GM12878 (cell line): Measurements from ENCODE around the gene PIK3C3. TPM values are rescaled to one million over a fixed set of nuclear protein-coding genes. Genes with fewer than 3 reads are reported as not detected.

ENCODE experiments used
- ATAC-seq: fragments of 200-7000 bp; cut with Tn5 transposase; 3 replicates; pipeline ENCODE4 v1.9.1; 2020; ENCODE audit warnings: mild to moderate bottlenecking, moderate library complexity
- BruUV-seq: library from RNA; stranded (reverse); fragments of 400-500 nt; replicated peaks from 2 replicates; lab custom pipeline; 2021; lab: Mats Ljungman, UMichigan
- CTCF ChIA-PET: fragments of 300-600 bp; sonication (Branson Sonifier 250); formaldehyde crosslinking; extraction: SDS; loops from one replicate; lab custom pipeline; 2021; ENCODE audit warnings: inconsistent platforms; lab: Yijun Ruan, JAX
- POLR2A ChIA-PET: fragments of 350-600 bp; formaldehyde crosslinking; extraction: SDS; loops from one replicate; lab custom pipeline; 2021; ENCODE audit warnings: inconsistent platforms; lab: Charles Lee
- RAD21 ChIA-PET: fragments of 300-600 bp; sonication (Branson Sonifier 250); formaldehyde crosslinking; loops from one replicate; lab custom pipeline; 2023; ENCODE audit warnings: antibody characterized with exemption; ENCODE audit not compliant: unreplicated experiment; lab: Charles Lee
- SMC1A ChIA-PET: fragments of 300-600 bp; sonication (Branson Sonifier 250); formaldehyde crosslinking; loops from one replicate; lab custom pipeline; 2023; ENCODE audit not compliant: unreplicated experiment, uncharacterized antibody; lab: Charles Lee
- DNase-seq: peaks from one replicate; pipeline ENCODE4 v3.0.0-alpha.2; 2011; ENCODE audit warnings: low read depth, low spot score
- FAIRE-seq: peaks from 3 replicates; lab custom pipeline; 2011; peaks lifted over from hg19 to GRCh38; lab: Jason Lieb, UNC
- H2AFZ ChIP-seq: 2 replicates; pipeline ENCODE4 v1.6.0; 2011; ENCODE audit warnings: low read depth, low read length, control low read depth; ENCODE audit not compliant: control insufficient read depth
- H3K27ac ChIP-seq: 2 replicates; pipeline ENCODE4 v1.5.1; 2011; ENCODE audit warnings: control low read depth; ENCODE audit not compliant: control insufficient read depth, insufficient read depth
- H3K27me3 ChIP-seq, 2 experiments: replicated peaks in 1 of 2; 2 replicates each; pipeline versions ENCODE4 v1.6.0 to v1.6.1; 2011; ENCODE audit warnings: low read length in 1 of 2; ENCODE audit not compliant: control insufficient read depth in 2 of 2, insufficient read depth in 2 of 2
- H3K36me3 ChIP-seq, 2 experiments: 2 replicates each; pipeline ENCODE4 v1.5.1; 2011; ENCODE audit warnings: low read length in 1 of 2; ENCODE audit not compliant: control insufficient read depth in 2 of 2, insufficient read depth in 2 of 2
- H3K4me1 ChIP-seq: 2 replicates; pipeline ENCODE4 v1.6.1; 2011; ENCODE audit warnings: mild to moderate bottlenecking, low read length, moderate library complexity, mixed read lengths; ENCODE audit not compliant: control insufficient read depth, insufficient read depth
- H3K4me2 ChIP-seq: 2 replicates; pipeline ENCODE4 v1.6.0; 2011; ENCODE audit warnings: control low read depth; ENCODE audit not compliant: control insufficient read depth, insufficient read depth
- H3K4me3 ChIP-seq: fragments of 200-600 bp; sonication (generic); 2 replicates; pipeline ENCODE4 v1.5.1; 2016
- H3K79me2 ChIP-seq: 2 replicates; pipeline ENCODE4 v1.6.0; 2011; ENCODE audit warnings: low read length; ENCODE audit not compliant: control insufficient read depth, insufficient read depth
- H3K9ac ChIP-seq: 2 replicates; pipeline ENCODE4 v1.8.0; 2011; ENCODE audit warnings: low read length, control low read depth, mixed read lengths; ENCODE audit not compliant: control insufficient read depth, insufficient read depth
- H3K9me3 ChIP-seq: replicated peaks from 3 replicates; pipeline ENCODE4 v1.5.1; 2011; ENCODE audit warnings: mild to moderate bottlenecking, low read length; ENCODE audit not compliant: control insufficient read depth, insufficient read depth
- H4K20me1 ChIP-seq: 2 replicates; pipeline ENCODE4 v1.6.0; 2011; ENCODE audit not compliant: control insufficient read depth, insufficient read depth
- CBX5 ChIP-seq: sonication (generic); IDR thresholded peaks from 2 replicates; pipeline ENCODE4 v1.6.1; 2016; ENCODE audit warnings: low read depth, moderate library complexity, mild to moderate bottlenecking, inconsistent platforms
- ESRRA ChIP-seq: IDR thresholded peaks from 2 replicates; pipeline ENCODE4 v1.6.1; 2012; ENCODE audit warnings: mild to moderate bottlenecking, low read length, improper control_type of control experiment
- FOS ChIP-seq: IDR thresholded peaks from 3 replicates; pipeline ENCODE4 v1.6.1; 2011; ENCODE audit warnings: borderline replicate concordance; ENCODE audit not compliant: insufficient read length; ENCODE audit errors: extremely low read depth
- FOXK2 ChIP-seq: fragments of 450-650 bp; IDR thresholded peaks from 2 replicates; pipeline ENCODE4 v1.6.1; 2017; ENCODE audit warnings: mild to moderate bottlenecking, moderate library complexity
- HCFC1 ChIP-seq: fragments of 150-350 bp; IDR thresholded peaks from 2 replicates; pipeline ENCODE4 v1.6.1; 2014; ENCODE audit warnings: low read length
- JUNB ChIP-seq: IDR thresholded peaks from 2 replicates; pipeline ENCODE4 v1.6.1; 2016; ENCODE audit warnings: antibody characterized with exemption, mild to moderate bottlenecking
- KAT2A ChIP-seq: conservative IDR thresholded peaks from 2 replicates; pipeline ENCODE4 v1.6.1; 2011; ENCODE audit warnings: low read depth, low read length; ENCODE audit not compliant: control insufficient read depth
- NFXL1 ChIP-seq: fragments of 450-650 bp; IDR thresholded peaks from 2 replicates; pipeline ENCODE4 v1.6.1; 2017; ENCODE audit warnings: antibody characterized with exemption, mild to moderate bottlenecking, borderline replicate concordance
- NFYA ChIP-seq: IDR thresholded peaks from 2 replicates; pipeline ENCODE4 v1.6.1; 2011; ENCODE audit warnings: low read depth, mild to moderate bottlenecking, low read length, improper control_type of control experiment, borderline replicate concordance
- NR2C1 ChIP-seq: fragments of 450-650 bp; IDR thresholded peaks from 2 replicates; pipeline ENCODE4 v1.6.1; 2017; ENCODE audit warnings: antibody characterized with exemption, mild to moderate bottlenecking, moderate library complexity
- NRF1 ChIP-seq: conservative IDR thresholded peaks from 2 replicates; pipeline ENCODE4 v1.6.1; 2011; ENCODE audit warnings: mild to moderate bottlenecking, low read depth, low read length, improper control_type of control experiment
- RUNX3 ChIP-seq: IDR thresholded peaks from 2 replicates; pipeline ENCODE4 v1.6.1; 2012; ENCODE audit warnings: low read length, inconsistent platforms
- SP1 ChIP-seq: IDR thresholded peaks from one replicate; pipeline ENCODE4 v1.6.1; 2011; ENCODE audit warnings: low read depth, low read length
- SUPT20H ChIP-seq: IDR thresholded peaks from 2 replicates; pipeline ENCODE4 v1.6.1; 2011; ENCODE audit warnings: low read depth, mild to moderate bottlenecking, low read length, moderate library complexity, borderline replicate concordance; ENCODE audit not compliant: control insufficient read depth
- SUZ12 ChIP-seq: fragments of 200-600 bp; sonication (generic); IDR thresholded peaks from one replicate; pipeline ENCODE4 v1.6.1; 2018; ENCODE audit warnings: antibody characterized with exemption, mild to moderate bottlenecking; ENCODE audit not compliant: unreplicated experiment
- TCF7 ChIP-seq: IDR thresholded peaks from 2 replicates; pipeline ENCODE4 v1.6.1; 2014; ENCODE audit warnings: antibody characterized with exemption, borderline replicate concordance
- WRNIP1 ChIP-seq: IDR thresholded peaks from 2 replicates; pipeline ENCODE4 v1.6.1; 2011; ENCODE audit warnings: low read depth, low read length, improper control_type of control experiment, borderline replicate concordance
- in situ Hi-C: fragments of 300-500 bp; cut with MboI; formaldehyde crosslinking; loops from 9 replicates; pipeline ENCODE4 v1.14.3; 2018; ENCODE audit warnings: mixed read lengths
- intact Hi-C: fragments of 100-400 bp; cut with micrococcal nuclease; formaldehyde crosslinking; loops from one replicate; pipeline ENCODE4 v1.14.2; 2022; ENCODE audit not compliant: unreplicated experiment
- polyA plus RNA-seq, 11 experiments: library from polyadenylated mRNA; depleted of rRNA in 4 of 11; unstranded in 6 of 11; stranded (reverse) in 5 of 11; fragments of >200 nt; fragmentation: Nextera tagmentation in 4 of 11; fragmentation: Illumina TruSeq in 1 of 11; extraction: Ambion mirVana in 4 of 11; extraction: Trizol in 1 of 11; gene quantifications; 1 replicate in 1 of 11; 2 replicates in 10 of 11; pipeline versions ENCODE4 v1.2.1 to v1.2.3, GENCODE V29; 2011 to 2016; ENCODE audit warnings: inconsistent platforms in 2 of 11, missing spikeins in 2 of 11, low read depth in 1 of 11
- total RNA-seq, 4 experiments: library from RNA; depleted of rRNA in 3 of 4; stranded (reverse); fragments of >200 nt in 3 of 4; fragmentation: Illumina TruSeq in 1 of 4; extraction: Trizol in 1 of 4; gene quantifications; 2 replicates each; pipeline versions ENCODE4 v1.2.1 to v1.2.3, GENCODE V29; 2013 to 2021
- TF ChIP-seq, protein P1 (sequence below): fragments of 450-650 bp; IDR thresholded peaks from 2 replicates; pipeline ENCODE4 v1.6.1; 2017; ENCODE audit warnings: mild to moderate bottlenecking, low read depth, inconsistent platforms; ENCODE audit not compliant: poor library complexity, severe bottlenecking

Gene PIK3C3
- total and polyA plus RNA-seq, 10 of the 15 experiments (the other 5 are each of a cell fraction or from before 2014, with no cell fraction given): 14.4 to 131 (median 32.4) TPM

DNA sequence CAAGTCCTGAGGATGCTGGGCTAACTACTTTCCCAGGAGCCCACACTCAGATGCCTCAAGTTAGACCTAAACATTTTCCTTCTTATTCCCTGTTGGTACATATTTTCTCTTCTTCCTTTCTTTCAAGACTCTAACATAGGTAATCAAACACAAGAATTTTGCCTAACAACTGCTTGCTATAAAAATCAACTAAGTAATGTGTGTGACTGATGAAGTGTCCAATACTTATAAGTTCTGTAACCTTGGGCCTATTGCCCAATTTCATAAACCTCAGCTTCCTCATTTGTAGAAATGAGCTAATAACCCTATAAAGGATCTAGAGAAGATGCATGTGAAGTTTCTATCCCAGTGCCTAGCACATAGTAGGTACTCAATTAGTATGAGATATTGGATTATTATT, 31.6 kb upstream of the PIK3C3 start (continued):
- TF ChIP-seq NFYA (no peak), JUNB (no peak), RUNX3 (no peak)
- TF ChIP-seq, all 136 proteins: peak for 0

DNA sequence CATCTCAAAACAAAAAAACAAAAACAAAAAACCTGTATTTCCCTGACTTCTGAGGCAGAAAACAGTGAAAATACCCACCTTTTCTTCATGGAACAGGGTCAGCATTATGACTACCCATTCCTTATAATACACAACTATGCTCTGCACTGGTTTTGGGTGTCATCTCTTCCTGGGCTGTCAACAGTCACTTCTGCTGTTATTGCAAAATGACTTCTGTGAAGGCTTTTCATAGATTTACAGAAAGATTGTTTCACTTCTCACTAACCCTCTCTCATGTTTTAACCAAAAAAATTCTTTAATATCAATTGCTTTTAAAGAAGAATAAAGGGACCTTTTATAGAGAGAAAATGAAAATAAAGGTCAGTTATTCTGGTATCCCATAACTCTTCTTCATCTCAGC, 26.5 kb upstream of the PIK3C3 start:
- Histone ChIP-seq H2AFZ (no peak overlapping the region), H3K9me3 (no peaks in the 10 kb centered on the region; the same call in 2 of the 3 replicates), H3K9ac (no peak overlapping the region), H3K4me3 (no peak overlapping the region), H4K20me1 (no peaks in the 10 kb centered on the region), H3K4me2 (no peak overlapping the region), H3K27ac (no peak overlapping the region), H3K36me3 (no peaks in the 10 kb centered on the region), H3K79me2 (no peaks in the 10 kb centered on the region), H3K27me3 (no peaks in the 10 kb centered on the region), H3K4me1 (no peaks in the 10 kb centered on the region)
- TF ChIP-seq CBX5 (no peak), KAT2A (no peak), NR2C1 (no peak), TCF7 (no peak), ESRRA (no peak), FOS (no peak), SP1 (no peak), FOXK2 (no peak), HCFC1 (no peak), NRF1 (no peak), SUPT20H (no peak), WRNIP1 (no peak), SUZ12 (no peak), NFXL1 (no peak)
- TF ChIP-seq, protein P1, sequence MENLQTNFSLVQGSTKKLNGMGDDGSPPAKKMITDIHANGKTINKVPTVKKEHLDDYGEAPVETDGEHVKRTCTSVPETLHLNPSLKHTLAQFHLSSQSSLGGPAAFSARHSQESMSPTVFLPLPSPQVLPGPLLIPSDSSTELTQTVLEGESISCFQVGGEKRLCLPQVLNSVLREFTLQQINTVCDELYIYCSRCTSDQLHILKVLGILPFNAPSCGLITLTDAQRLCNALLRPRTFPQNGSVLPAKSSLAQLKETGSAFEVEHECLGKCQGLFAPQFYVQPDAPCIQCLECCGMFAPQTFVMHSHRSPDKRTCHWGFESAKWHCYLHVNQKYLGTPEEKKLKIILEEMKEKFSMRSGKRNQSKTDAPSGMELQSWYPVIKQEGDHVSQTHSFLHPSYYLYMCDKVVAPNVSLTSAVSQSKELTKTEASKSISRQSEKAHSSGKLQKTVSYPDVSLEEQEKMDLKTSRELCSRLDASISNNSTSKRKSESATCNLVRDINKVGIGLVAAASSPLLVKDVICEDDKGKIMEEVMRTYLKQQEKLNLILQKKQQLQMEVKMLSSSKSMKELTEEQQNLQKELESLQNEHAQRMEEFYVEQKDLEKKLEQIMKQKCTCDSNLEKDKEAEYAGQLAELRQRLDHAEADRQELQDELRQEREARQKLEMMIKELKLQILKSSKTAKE: no peak
- ChIA-PET CTCF (interaction anchor here (0.8 kb wide), 1 partner anchor 9 kb away, joined by 3 read pairs; no protein-coding TSS in a partner anchor), RAD21 (no interaction called here), POLR2A (no interaction called here), SMC1A (interaction anchor here (1.7 kb wide), 1 partner anchor 15 kb away, joined by 6 read pairs; no protein-coding TSS in a partner anchor)
- intact Hi-C loops (no loop called here), in situ Hi-C loops (no loop called here)
- ATAC-seq (no peak), DNase-seq (no peak), FAIRE-seq (no peak)
- BruUV-seq: no TSS peak
